ENCODE data around the gene INVS. TPM values are rescaled to one million over a fixed set of nuclear protein-coding genes. Genes with fewer than 3 reads are reported as not detected.

The INVS gene
- total and polyA plus RNA-seq, 2 donors (not counting 3 experiments of a cell fraction or from before 2014, with no cell fraction given): 8.5 to 17.9 TPM

GRCh38 chr9:100101608-100102007 lies 2.6 kb downstream of the INVS start:
- no peaks in the 10 kb centered on the region for H3K9me3 ChIP-seq (replicated peaks; ENCODE audit: control insufficient read depth, insufficient read depth, low read length)
- no peak overlapping the region for H3K4me2 ChIP-seq (ENCODE audit: insufficient read depth, low read length)
- POLR2A ChIA-PET: no interaction called here
- BruUV-seq (replicated peaks): no TSS peak
- no peaks in the 10 kb centered on the region for H3K9me1 ChIP-seq (replicated peaks; ENCODE audit: control insufficient read depth, extremely low read depth, insufficient read depth, low read length)
- H3K9ac ChIP-seq (replicated peaks; ENCODE audit: extremely low read depth, insufficient read depth, low read length): no peak overlapping the region
- CTCF ChIA-PET: interaction anchor here (0.9 to 1.1 kb wide), 3 partner anchors 9 to 26 kb away, joined by 3 to 4 read pairs (median 3); no protein-coding TSS in a partner anchor
- no peak overlapping the region for H3K4me3 ChIP-seq (replicated peaks in 1 of 3; ENCODE audit: insufficient read depth in 1 of 3, low read depth in 1 of 3, low read length in 3 of 3)
- dilution Hi-C loops (cut with MboI; ENCODE audit: extremely low pct_ligation_motif_present, low sequenced_read_pairs): no loop called here
- DNase-seq (ENCODE audit: low read depth, low spot score): no peak
- no peaks in the 10 kb centered on the region for H3K27me3 ChIP-seq (ENCODE audit: control insufficient read depth in 2 of 2, insufficient read depth in 2 of 2, low read length in 2 of 2)
- no peak overlapping the region for H3K27ac ChIP-seq (ENCODE audit: insufficient read depth, low read depth, low read length)
- H4K20me1 ChIP-seq (replicated peaks; ENCODE audit: control insufficient read depth, extremely low read depth, insufficient read depth, low read length): no peaks in the 10 kb centered on the region
- peaks cover 22% of the 10 kb centered on the region for H3K79me2 ChIP-seq (ENCODE audit: control insufficient read depth, insufficient read depth, low read length)
- H3K4me1 ChIP-seq (ENCODE audit: control insufficient read depth, extremely low read depth, insufficient read depth, low read length): peaks cover 18% of the 10 kb centered on the region
- H3K36me3 ChIP-seq (ENCODE audit: control insufficient read depth in 2 of 2, extremely low read depth in 1 of 2, insufficient read depth in 2 of 2, low read length in 2 of 2): peaks cover 4 to 7% of the 10 kb centered on the region in 2 experiments
- intact Hi-C loops (cut with micrococcal nuclease): no loop called here
- no peak overlapping the region for H2AFZ ChIP-seq (ENCODE audit: low read depth, low read length)
- TF ChIP-seq MAX (IDR thresholded peaks at IDR 0.05; ENCODE audit: insufficient read depth, insufficient read length) (no peak), JUN (IDR thresholded peaks at IDR 0.05; ENCODE audit: borderline replicate concordance, insufficient read depth, insufficient read length, low read depth) (no peak), MYC (IDR thresholded peaks at IDR 0.05; ENCODE audit: low read depth, low read length) (no peak), POLR2AphosphoS5 (IDR thresholded peaks at IDR 0.05; ENCODE audit: insufficient read depth, low read depth, low read length) (no peak), POLR2A (IDR thresholded peaks at IDR 0.05; ENCODE audit: low read depth, low read length) (no peak), FOS (IDR thresholded peaks at IDR 0.05; ENCODE audit: borderline replicate concordance, insufficient read depth, low read length) (no peak), EZH2 (IDR thresholded peaks at IDR 0.05; ENCODE audit: borderline replicate concordance, low read depth, low read length, severe bottlenecking) (no peak), GATA2 (IDR thresholded peaks at IDR 0.05; ENCODE audit: insufficient read depth, insufficient read length, low read depth, low read length) (no peak)
- TF ChIP-seq, protein P1, sequence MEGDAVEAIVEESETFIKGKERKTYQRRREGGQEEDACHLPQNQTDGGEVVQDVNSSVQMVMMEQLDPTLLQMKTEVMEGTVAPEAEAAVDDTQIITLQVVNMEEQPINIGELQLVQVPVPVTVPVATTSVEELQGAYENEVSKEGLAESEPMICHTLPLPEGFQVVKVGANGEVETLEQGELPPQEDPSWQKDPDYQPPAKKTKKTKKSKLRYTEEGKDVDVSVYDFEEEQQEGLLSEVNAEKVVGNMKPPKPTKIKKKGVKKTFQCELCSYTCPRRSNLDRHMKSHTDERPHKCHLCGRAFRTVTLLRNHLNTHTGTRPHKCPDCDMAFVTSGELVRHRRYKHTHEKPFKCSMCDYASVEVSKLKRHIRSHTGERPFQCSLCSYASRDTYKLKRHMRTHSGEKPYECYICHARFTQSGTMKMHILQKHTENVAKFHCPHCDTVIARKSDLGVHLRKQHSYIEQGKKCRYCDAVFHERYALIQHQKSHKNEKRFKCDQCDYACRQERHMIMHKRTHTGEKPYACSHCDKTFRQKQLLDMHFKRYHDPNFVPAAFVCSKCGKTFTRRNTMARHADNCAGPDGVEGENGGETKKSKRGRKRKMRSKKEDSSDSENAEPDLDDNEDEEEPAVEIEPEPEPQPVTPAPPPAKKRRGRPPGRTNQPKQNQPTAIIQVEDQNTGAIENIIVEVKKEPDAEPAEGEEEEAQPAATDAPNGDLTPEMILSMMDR (IDR thresholded peaks at IDR 0.05; ENCODE audit: extremely low read depth in 1 of 2, insufficient read depth in 1 of 2, low read depth in 1 of 2, low read length in 2 of 2): no peak
- FAIRE-seq: no peak
